Adipocyte (in vitro differentiated cells): Measurements from ENCODE around the gene FLNB.

Experiments
- DNase-seq: peaks from one replicate; pipeline ENCODE4 v3.0.0-alpha.2; 2015; ENCODE audit warnings: low read depth
- H3K27me3 ChIP-seq: replicated peaks from 2 replicates; pipeline ENCODE4 v1.7.0; 2013; ENCODE audit warnings: mild to moderate bottlenecking, low read length, moderate library complexity; ENCODE audit not compliant: control insufficient read depth, insufficient read depth
- H3K36me3 ChIP-seq: 2 replicates; pipeline ENCODE4 v1.7.0; 2013; ENCODE audit warnings: low read length, mild to moderate bottlenecking, moderate library complexity; ENCODE audit not compliant: control insufficient read depth, insufficient read depth, severe bottlenecking
- H3K4me1 ChIP-seq: 2 replicates; pipeline ENCODE4 v1.7.0; 2013; ENCODE audit warnings: mild to moderate bottlenecking, low read length, moderate library complexity; ENCODE audit not compliant: control insufficient read depth, insufficient read depth
- H3K4me3 ChIP-seq: 2 replicates; pipeline ENCODE4 v1.7.0; 2013; ENCODE audit warnings: mild to moderate bottlenecking, low read length, moderate library complexity
- H3K9ac ChIP-seq: 2 replicates; pipeline ENCODE4 v1.7.0; 2013; ENCODE audit warnings: mild to moderate bottlenecking, low read length, moderate library complexity
- H3K9me3 ChIP-seq: 2 replicates; pipeline ENCODE4 v1.7.0; 2013; ENCODE audit warnings: mild to moderate bottlenecking, low read length, moderate library complexity; ENCODE audit not compliant: control insufficient read depth

Gene FLNB

GRCh38 chr3:57967590-57967989 lies 40.6 kb upstream of the FLNB start:
- Histone ChIP-seq H3K36me3 (no peaks in the 10 kb centered on the region), H3K27me3 (no peaks in the 10 kb centered on the region), H3K4me1 (peaks cover 16% of the 10 kb centered on the region), H3K9ac (no peak overlapping the region), H3K4me3 (no peak overlapping the region), H3K9me3 (no peaks in the 10 kb centered on the region)
- no peak for DNase-seq

GRCh38 chr3:57968501-57968900 lies 39.7 kb upstream of the FLNB start:
- no peak overlapping the region for H3K9ac ChIP-seq
- no peaks in the 10 kb centered on the region for H3K36me3 ChIP-seq

GRCh38 chr3:57971975-57972374 lies 36.2 kb upstream of the FLNB start:
- DNase-seq, result no peak
- Histone ChIP-seq H3K27me3 (no peaks in the 10 kb centered on the region), H3K9me3 (no peaks in the 10 kb centered on the region), H3K36me3 (no peaks in the 10 kb centered on the region), H3K4me1 (peaks cover 22% of the 10 kb centered on the region), H3K9ac (no peak overlapping the region), H3K4me3 (no peak overlapping the region)

More at GRCh38 chr3:57968501-57968900, 39.7 kb upstream of the FLNB start:
- no peaks in the 10 kb centered on the region for H3K27me3 ChIP-seq
- peaks cover 16% of the 10 kb centered on the region for H3K4me1 ChIP-seq
- no peak overlapping the region for H3K4me3 ChIP-seq
- no peaks in the 10 kb centered on the region for H3K9me3 ChIP-seq
- no peak for DNase-seq

- H3K36me3 ChIP-seq, result no peaks in the 10 kb centered on the region
- peaks cover 19% of the 10 kb centered on the region for H3K4me1 ChIP-seq
- H3K9ac ChIP-seq, result peak overlapping the region; percentile 21
- H3K9me3 ChIP-seq, result no peaks in the 10 kb centered on the region
- H3K4me3 ChIP-seq, result no peak overlapping the region
- H3K27me3 ChIP-seq, result no peaks in the 10 kb centered on the region
- DNase-seq, result no peak
Observed at GRCh38 chr3:57972531-57973111, 35.6 kb upstream of the FLNB start.

GRCh38 chr3:57973715-57974477 lies 34.3 kb upstream of the FLNB start:
- peaks cover 19% of the 10 kb centered on the region for H3K4me1 ChIP-seq

GRCh38 chr3:57974796-57975388 lies 33.3 kb upstream of the FLNB start:
- DNase-seq, result peak; percentile 79
- peaks cover 15% of the 10 kb centered on the region for H3K4me1 ChIP-seq
- H3K4me3 ChIP-seq, result no peak overlapping the region
- H3K27me3 ChIP-seq, result no peaks in the 10 kb centered on the region
- no peaks in the 10 kb centered on the region for H3K9me3 ChIP-seq
- H3K36me3 ChIP-seq, result no peaks in the 10 kb centered on the region
- peak overlapping the region; percentile 8 for H3K9ac ChIP-seq

More at GRCh38 chr3:57973715-57974477, 34.3 kb upstream of the FLNB start:
- no peaks in the 10 kb centered on the region for H3K27me3 ChIP-seq
- H3K9me3 ChIP-seq, result no peaks in the 10 kb centered on the region
- no peak overlapping the region for H3K9ac ChIP-seq
- H3K36me3 ChIP-seq, result no peaks in the 10 kb centered on the region
- DNase-seq, result no peak
- no peak overlapping the region for H3K4me3 ChIP-seq

GRCh38 chr3:57977818-57978235 lies 30.4 kb upstream of the FLNB start:
- no peaks in the 10 kb centered on the region for H3K36me3 ChIP-seq
- no peak for DNase-seq
- H3K9ac ChIP-seq, result no peak overlapping the region
- no peaks in the 10 kb centered on the region for H3K27me3 ChIP-seq
- H3K4me3 ChIP-seq, result no peak overlapping the region
- H3K4me1 ChIP-seq, result peaks cover 11% of the 10 kb centered on the region
- H3K9me3 ChIP-seq, result no peaks in the 10 kb centered on the region

GRCh38 chr3:57978316-57978715 lies 29.9 kb upstream of the FLNB start:
- Histone ChIP-seq H3K9ac (no peak overlapping the region), H3K27me3 (no peaks in the 10 kb centered on the region), H3K9me3 (no peaks in the 10 kb centered on the region), H3K4me3 (no peak overlapping the region), H3K4me1 (peaks cover 12% of the 10 kb centered on the region), H3K36me3 (no peaks in the 10 kb centered on the region)
- DNase-seq, result no peak

- Histone ChIP-seq H3K4me3 (no peak overlapping the region), H3K36me3 (no peaks in the 10 kb centered on the region), H3K4me1 (peaks cover 12% of the 10 kb centered on the region), H3K9me3 (no peaks in the 10 kb centered on the region), H3K27me3 (no peaks in the 10 kb centered on the region), H3K9ac (no peak overlapping the region)
- DNase-seq, result no peak
Observed at GRCh38 chr3:57980416-57980815, 27.8 kb upstream of the FLNB start.

GRCh38 chr3:57981483-57982087 lies 26.6 kb upstream of the FLNB start:
- no peak for DNase-seq
- Histone ChIP-seq H3K4me3 (no peak overlapping the region), H3K9ac (no peak overlapping the region), H3K36me3 (no peaks in the 10 kb centered on the region), H3K9me3 (no peaks in the 10 kb centered on the region), H3K4me1 (peaks cover 11% of the 10 kb centered on the region), H3K27me3 (no peaks in the 10 kb centered on the region)

- no peaks in the 10 kb centered on the region for H3K27me3 ChIP-seq
- H3K9me3 ChIP-seq, result no peaks in the 10 kb centered on the region
- DNase-seq, result no peak
- no peak overlapping the region for H3K9ac ChIP-seq
- no peak overlapping the region for H3K4me3 ChIP-seq
- no peaks in the 10 kb centered on the region for H3K36me3 ChIP-seq
- peaks cover 11% of the 10 kb centered on the region for H3K4me1 ChIP-seq
Observed at GRCh38 chr3:57982561-57983243, 25.5 kb upstream of the FLNB start.
